HG03521 (cell line): ENCODE data around the gene RAVER1.
"Not testable (repeated sequence)": the region's sequence is repeated elsewhere in the genome, so short reads cannot be mapped to it uniquely, and the experiment has no call there.

ENCODE experiments used
- ATAC-seq: cut with Tn5 transposase; IDR thresholded peaks from one replicate; pipeline ENCODE4 v1.9.1; 2021; ENCODE audit warnings: mild to moderate bottlenecking, moderate library complexity; ENCODE audit not compliant: unreplicated experiment

The RAVER1 gene

DNA sequence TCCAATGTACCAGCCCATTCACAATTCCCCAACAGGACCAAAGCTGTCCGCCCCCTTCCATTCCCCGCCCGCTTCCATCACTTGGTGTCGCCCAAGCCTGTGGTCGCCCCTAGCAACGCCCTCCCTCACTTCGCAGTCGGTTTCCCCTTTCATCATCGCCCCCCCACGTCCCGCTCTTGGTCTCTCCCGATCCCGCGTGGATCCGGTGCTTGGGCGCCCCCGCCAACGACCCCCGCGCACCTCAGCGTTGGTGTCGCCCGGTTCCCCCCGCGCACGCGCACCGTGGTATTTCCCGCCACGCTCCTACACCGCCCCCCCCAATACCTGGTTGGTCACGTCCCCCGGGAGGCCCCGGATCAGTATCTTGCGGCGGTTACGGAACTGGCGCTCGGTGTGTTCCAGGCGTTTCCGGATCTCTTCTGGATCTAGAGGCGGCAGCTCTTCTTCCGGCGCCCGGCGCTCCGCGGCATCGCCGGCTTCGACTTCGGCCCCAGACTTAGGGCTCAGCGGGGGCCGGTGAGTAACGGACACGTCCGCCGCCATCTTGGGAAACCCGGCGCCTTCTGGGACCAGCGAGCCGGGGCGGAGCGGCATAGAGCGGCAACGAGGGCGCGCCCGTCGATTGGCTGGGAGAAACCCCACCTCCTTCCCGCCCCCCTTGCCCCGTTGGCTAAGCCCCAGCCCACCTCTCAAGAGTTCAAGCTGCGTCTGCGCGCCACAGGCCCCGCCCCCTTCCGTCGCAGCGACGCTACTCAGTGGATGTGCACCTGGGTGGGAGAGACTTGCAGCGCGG is at the start of gene RAVER1:
Gene RAVER1 (minus strand): TSS at position 565 of the 793 bp plus-strand sequence. CDS start 22 bp downstream, at position 543.
- peak; percentile 82 for ATAC-seq

- not testable (repeated sequence) for ATAC-seq
Measured at GRCh38 chr19:10383223-10383499, 49.8 kb upstream of the RAVER1 start.

DNA sequence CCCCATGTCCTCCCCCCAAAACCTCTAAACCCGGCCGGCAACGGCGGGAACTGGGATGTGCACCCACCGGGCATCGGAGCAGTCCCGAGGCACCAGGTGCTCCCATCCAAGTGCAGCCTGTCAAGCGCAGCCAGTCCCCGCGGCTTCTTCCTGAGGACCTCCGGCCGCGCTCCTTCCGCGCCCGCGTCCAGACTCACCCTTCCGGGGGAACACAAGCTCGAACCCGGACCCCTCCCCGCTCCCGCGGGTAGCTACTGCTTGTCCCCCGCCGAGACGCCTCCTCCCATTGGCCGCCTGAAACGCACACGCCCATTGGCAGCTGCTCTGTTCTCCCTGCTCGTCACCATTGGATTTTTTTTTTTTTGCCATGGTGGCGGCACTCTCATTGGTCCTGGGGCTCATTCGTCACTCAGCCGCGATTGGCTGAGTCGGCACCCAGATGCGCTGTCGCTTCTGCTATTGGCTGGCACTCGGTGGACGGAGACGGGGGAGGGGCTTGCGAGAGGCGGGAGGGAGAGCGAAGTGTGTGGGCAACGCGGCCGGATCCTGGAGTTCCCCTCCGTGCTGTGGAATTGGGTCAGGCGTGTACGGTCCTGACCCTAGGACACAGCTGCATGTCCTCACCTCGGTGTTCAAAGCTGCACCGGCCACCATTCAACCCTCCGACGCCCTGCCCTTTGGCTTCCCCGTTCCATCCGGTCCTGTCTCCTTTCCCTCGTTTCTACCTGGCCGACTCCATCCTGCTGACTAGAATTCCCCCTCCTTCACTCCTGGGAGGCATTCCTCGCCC is 47.2 kb upstream of the RAVER1 start, which contains the start of gene TYK2:
Gene TYK2 (minus strand): TSS at position 260 of the 790 bp plus-strand sequence. CDS start 2,166 bp downstream, outside the sequence.
- ATAC-seq: peak; percentile 94

DNA sequence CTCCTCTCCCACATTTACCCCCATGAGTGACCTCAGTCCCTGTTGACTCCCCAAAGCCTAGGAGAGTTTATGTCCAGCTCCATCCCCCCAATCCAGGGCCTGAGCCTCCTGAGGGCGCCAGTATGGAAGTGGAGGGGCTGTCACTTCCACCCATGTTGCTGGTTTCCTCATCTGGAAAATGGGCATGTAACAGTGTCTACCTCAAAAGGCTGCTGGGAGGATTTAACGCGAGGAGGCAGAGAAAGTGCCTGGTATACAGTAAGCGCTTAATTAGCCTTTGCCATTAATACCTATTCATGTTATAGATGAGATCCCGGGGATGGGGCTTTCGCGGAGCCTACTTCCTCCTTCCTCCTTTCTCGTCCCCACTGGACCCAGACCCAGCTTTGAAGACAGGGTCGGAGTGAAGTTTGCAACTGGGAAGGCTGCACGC is 46.6 kb upstream of the RAVER1 start:
- no peak for ATAC-seq

DNA sequence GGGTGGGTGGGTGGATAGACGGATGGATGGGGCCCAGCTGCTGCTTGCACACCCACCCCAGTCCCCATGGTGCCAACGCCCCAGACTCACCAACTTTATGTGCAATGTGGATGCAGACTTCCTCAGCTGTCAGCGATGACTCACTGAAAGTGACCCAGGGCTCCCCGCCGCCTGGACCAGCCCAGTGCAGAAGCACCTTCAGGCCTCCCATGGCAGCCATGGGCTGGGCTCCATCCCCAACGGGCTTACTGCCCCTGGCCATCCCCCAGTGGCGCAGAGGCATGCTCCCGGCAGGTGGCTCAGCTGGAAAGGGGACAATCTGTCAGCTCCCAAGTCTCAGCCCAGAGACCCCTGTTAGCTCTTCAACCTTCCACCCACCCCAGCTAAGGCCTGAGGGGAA is 44.8 kb upstream of the RAVER1 start:
- no peak for ATAC-seq

- ATAC-seq: not testable (repeated sequence)
Measured at GRCh38 chr19:10377140-10377640, 43.9 kb upstream of the RAVER1 start.

GRCh38 chr19:10374931-10375330 is 41.6 kb upstream of the RAVER1 start:
- ATAC-seq: no peak

- no peak for ATAC-seq
Measured at GRCh38 chr19:10372690-10373089, 39.4 kb upstream of the RAVER1 start.

DNA sequence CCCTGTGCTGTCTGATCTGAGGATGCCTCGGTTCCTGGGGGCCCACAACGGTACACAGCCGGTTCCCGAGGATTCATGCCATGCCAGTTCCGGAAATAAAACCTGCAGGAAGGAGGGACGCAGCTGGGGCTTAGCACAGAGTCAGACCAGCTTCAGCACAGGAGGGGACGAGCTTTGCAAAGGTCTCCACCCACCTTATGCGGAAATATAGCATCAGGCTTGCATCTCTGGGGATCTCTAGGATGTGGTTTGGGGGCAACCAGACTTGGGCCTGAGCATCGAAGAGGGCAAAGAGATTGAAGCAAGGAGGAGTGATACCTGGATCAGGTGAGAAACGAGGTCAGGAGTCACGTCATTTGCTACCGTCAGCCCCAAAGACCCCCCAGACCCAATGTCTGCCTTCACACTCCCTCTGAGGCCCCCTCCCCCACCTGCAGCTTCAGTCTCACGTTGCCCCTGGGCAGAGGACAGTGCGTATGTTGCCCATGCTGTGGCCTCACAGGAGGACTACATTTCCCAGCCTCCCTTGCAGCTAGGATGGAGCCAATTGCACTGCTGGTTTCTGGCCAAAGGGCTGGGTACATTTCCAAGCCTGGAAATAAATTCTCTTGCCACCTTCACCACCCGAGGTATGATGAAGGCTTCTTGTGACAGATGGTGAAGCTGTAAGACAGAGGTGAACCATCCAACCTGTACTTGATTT is 34.9 kb upstream of the RAVER1 start:
- ATAC-seq: no peak

- ATAC-seq: not testable (repeated sequence)
Measured at GRCh38 chr19:10366950-10367512, 33.7 kb upstream of the RAVER1 start.

DNA sequence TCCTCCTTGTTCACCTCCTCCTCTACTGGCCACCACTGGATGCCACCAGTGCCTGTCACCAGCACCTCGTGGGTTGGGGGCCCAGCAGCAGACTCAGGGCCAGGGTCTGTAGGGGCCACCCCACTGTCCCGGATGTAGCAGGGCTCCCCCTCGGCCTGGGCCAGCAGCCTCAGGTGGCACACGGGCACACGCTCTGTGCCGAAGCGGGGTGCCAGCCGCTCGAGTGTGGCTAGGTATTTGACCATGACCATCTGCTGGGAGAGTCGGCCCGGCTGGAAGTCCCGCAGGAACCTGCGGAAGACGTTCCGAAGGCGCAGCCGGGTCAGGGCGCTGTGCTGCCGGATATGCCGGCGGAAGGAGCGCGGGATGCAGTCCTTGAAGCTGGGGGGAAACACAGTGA is 32.2 kb upstream of the RAVER1 start:
- ATAC-seq: no peak

GRCh38 chr19:10364644-10365043 is 31.3 kb upstream of the RAVER1 start:
- ATAC-seq: no peak

DNA sequence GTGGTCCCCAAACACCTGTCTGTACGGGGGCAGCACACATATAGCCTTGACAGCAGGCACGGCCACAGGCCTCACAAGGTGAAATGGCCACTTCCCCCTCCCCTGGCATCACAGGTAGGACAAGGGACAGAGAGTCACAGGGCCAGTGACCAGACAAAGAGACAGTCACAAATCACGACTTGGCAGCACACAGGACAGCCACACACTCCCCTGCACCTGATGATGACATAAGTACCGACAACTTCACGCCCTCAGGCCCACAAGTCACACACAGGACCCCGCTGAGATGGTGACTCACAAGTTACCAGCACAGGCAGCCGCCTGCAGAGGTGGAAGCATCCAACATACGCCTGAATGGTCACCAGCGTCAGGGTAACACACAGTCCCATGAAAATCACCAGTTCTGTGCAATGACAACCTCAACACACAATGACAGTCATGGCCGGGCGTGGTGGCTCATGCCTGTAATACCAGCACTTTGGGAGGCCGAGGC is 30.5 kb upstream of the RAVER1 start:
- ATAC-seq: no peak

DNA sequence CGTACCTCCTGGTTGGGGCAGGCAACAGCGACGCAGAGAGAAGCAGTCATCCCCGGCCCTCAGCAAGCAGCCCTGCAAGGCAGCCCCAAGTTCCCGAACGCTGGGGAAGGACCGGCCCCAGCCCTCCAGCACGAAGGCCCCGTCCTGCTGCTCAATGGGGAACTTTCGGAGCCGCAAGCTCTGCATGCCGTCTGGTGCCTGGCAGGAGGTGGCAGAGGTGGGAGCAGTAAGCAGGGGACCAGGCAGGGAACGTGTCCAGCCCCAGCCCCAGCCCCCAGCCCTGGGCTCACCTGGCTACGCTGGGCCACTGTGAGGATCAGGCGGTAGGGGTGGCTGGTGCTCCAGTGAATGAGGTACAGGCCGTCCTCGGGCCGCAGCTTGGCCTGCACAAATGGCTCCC is 28.9 kb upstream of the RAVER1 start:
- ATAC-seq: no peak

GRCh38 chr19:10361569-10362011 is 28.3 kb upstream of the RAVER1 start:
- ATAC-seq: no peak

DNA sequence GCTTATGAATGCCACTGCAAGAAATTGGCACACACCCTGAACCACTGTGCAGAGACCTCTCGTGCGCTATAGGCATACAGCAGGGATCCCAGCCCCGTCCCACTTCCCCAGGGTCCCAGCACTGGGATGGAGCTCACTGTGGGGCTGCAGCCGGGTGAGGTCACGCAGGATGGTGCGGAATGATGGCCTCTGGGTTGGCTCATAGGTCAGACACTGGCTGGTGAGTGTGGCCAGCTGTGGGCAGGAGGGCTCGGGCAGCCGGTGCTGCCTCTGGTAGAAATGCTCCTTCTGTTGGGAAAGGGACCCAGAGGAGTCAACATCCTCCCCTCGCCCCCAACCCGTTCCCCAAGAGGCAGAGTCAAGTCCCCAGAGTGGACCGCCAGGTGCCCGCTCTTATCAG is 23.1 kb upstream of the RAVER1 start:
- no peak for ATAC-seq

- no peak for ATAC-seq
Measured at GRCh38 chr19:10353793-10354391, 20.6 kb upstream of the RAVER1 start.

GRCh38 chr19:10352764-10353671 is 19.7 kb upstream of the RAVER1 start:
- ATAC-seq: no peak

GRCh38 chr19:10346509-10346908 is 13.2 kb upstream of the RAVER1 start:
- ATAC-seq: no peak
